ENCODE results near the gene DNPEP. TPM values are rescaled to one million over a fixed set of nuclear protein-coding genes. Genes with fewer than 3 reads are reported as not detected.

The DNPEP gene
- total RNA-seq, 1 experiment from 2014 or later = 60.9 TPM

DNA sequence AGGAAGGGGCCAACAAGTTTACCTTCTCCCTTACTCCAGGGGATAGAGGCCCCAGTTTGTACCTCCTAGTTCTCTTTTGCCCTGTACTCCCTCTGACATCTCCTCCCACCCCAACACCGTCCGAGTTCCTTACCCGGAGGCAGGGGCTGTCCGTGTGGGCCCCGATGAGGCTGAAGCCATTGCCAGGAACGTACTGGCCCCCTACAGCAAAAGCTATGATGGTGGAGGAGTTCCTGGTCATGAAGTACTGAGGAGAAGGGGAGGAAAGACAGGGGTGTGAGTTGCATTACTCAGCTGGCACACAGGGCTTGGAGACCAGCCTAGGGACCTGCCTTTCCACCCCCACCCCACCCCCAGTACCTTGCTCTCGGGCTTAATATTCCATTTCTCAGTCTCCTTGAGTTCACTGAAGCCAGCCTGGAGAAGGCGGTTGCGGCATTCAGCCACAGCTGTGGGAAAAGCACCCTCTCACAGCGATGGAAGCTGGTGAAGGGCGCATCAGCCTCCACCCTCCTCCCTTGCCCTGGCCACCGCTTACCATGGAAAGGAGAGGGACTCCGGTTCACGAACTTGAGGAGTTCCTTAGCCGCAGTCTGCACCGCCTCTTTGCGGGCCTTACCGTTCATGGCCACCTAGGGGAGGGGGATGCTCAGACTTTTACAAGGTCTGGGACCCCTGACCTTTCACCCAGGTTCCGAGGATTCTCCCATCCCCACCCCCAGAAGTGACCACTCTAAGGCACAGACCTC lies 1.0 kb downstream of the DNPEP start:
- H3K56ac ChIP-seq (ENCODE audit: insufficient read length, low read depth, low read length) = no peak overlapping the region
- peaks cover 7% of the 10 kb centered on the region for H3K23me2 ChIP-seq (ENCODE audit: insufficient read length, low read depth, low read length, poor library complexity, severe bottlenecking)
- peak overlapping the region; percentile 71 for H3K4me2 ChIP-seq (ENCODE audit: insufficient read depth, insufficient read length, low read length)
- H3T11ph ChIP-seq (ENCODE audit: low read length) = no peak overlapping the region
- no peaks in the 10 kb centered on the region for H3K27me3 ChIP-seq (ENCODE audit: insufficient read depth, low read length)
- Mint-ChIP-seq H3K9me3 (no peaks in the 10 kb centered on the region), H3K36me3 (ENCODE audit: insufficient read depth in 1 of 3, low read depth in 3 of 3) (peaks cover 25 to 43% (median 40%) of the 10 kb centered on the region in 3 experiments; a peak in 6 of 7 replicates), H3K27ac (peak overlapping the region; percentile 44 to 98 (median 80); a peak in 5 of 7 replicates), H3K27me3 (ENCODE audit: low read depth) (no peaks in the 10 kb centered on the region), H3K4me1 (peaks cover 12 to 19% of the 10 kb centered on the region in 2 experiments), H3K4me3 (peak overlapping the region; percentile 95 to 96)
- no peak overlapping the region for H3K27ac ChIP-seq (ENCODE audit: insufficient read length, low read depth, low read length)
- no peak overlapping the region for H2AFZ ChIP-seq (ENCODE audit: low read length)
- no peak overlapping the region for H3K18ac ChIP-seq (ENCODE audit: insufficient read length, low read depth, low read length)
- no peak overlapping the region for H2AK5ac ChIP-seq (ENCODE audit: insufficient read length, low read length)
- no peak overlapping the region for H3K4ac ChIP-seq (ENCODE audit: low read depth, low read length)
- H2BK12ac ChIP-seq (ENCODE audit: insufficient read length, low read depth, low read length) = no peak overlapping the region
- H3K9me3 ChIP-seq (ENCODE audit: control insufficient read depth, low read depth, low read length) = no peaks in the 10 kb centered on the region
- peak overlapping the region; percentile 77 for H3K9ac ChIP-seq (ENCODE audit: extremely low read depth, insufficient read length, low read length)
- no peak overlapping the region for H3K23ac ChIP-seq (ENCODE audit: insufficient read length, low read depth, low read length)
- H4K5ac ChIP-seq (ENCODE audit: insufficient read length, low read depth, low read length) = no peak overlapping the region
- H2BK5ac ChIP-seq (ENCODE audit: insufficient read length, low read length) = no peak overlapping the region
- no peak overlapping the region for H2BK120ac ChIP-seq (ENCODE audit: low read depth, low read length, poor library complexity, severe bottlenecking)
- DNase-seq = peak; percentile 43
- no CpG with 5 or more reads among the region's 19 CpGs for WGBS (ENCODE audit: extremely low coverage, insufficient read length, low lambda C conversion rate)
- no peak overlapping the region for H2BK20ac ChIP-seq (ENCODE audit: low read depth, low read length, poor library complexity, severe bottlenecking)
- no peak overlapping the region for H4K91ac ChIP-seq (ENCODE audit: insufficient read length, low read depth, low read length)
- H4K8ac ChIP-seq (replicated peaks; ENCODE audit: insufficient read length, low read depth, low read length) = no peak overlapping the region
- no peak for TF ChIP-seq CTCF (conservative IDR thresholded peaks at IDR 0.05)
- no peak overlapping the region for H2BK15ac ChIP-seq (ENCODE audit: low read depth, low read length)
- no peaks in the 10 kb centered on the region for H3K79me2 ChIP-seq (ENCODE audit: insufficient read depth, low read length)
- no peak overlapping the region; the same call in 1 of the 2 replicates for H3K14ac ChIP-seq (ENCODE audit: insufficient read depth, low read length)
- H3K79me1 ChIP-seq (ENCODE audit: insufficient read depth, low read depth, low read length, poor library complexity, severe bottlenecking) = no peaks in the 10 kb centered on the region
- H3K4me1 ChIP-seq (ENCODE audit: insufficient read depth, low read length) = no peaks in the 10 kb centered on the region
- H4K20me1 ChIP-seq (ENCODE audit: control insufficient read depth, insufficient read depth, insufficient read length) = no peaks in the 10 kb centered on the region
